Esophagus muscularis mucosa (tissue), 4 donors: ENCODE results near the gene PPDPF. TPM values are rescaled to one million over a fixed set of nuclear protein-coding genes. Genes with fewer than 3 reads are reported as not detected.
A peak's percentile ranks its signal among the peaks of the same experiment; 100 is the strongest.

Experiments used
- DNase-seq: peaks from one replicate; pipeline ENCODE4 v3.0.0-alpha.2; 2017; ENCODE audit errors: extremely low spot score
- H3K27ac ChIP-seq, 4 donors: fragments of 200-600 bp; sonication (generic); replicated peaks in 1 of 4; 1 replicate in 3 of 4; 2 replicates in 1 of 4; pipeline ENCODE4 v1.5.1; 2016 to 2019; ENCODE audit warnings: mild to moderate bottlenecking in 1 of 4
- H3K27me3 ChIP-seq, 4 donors: fragments of 200-600 bp; sonication (generic); one replicate each; pipeline versions ENCODE4 v1.5.1 to v1.6.0; 2016 to 2019
- H3K36me3 ChIP-seq, 4 donors: fragments of 200-600 bp; sonication (generic); one replicate each; pipeline ENCODE4 v1.5.1; 2016 to 2019
- H3K4me1 ChIP-seq, 4 donors: fragments of 200-600 bp; sonication (generic); one replicate each; pipeline ENCODE4 v1.5.1; 2016 to 2019
- H3K4me3 ChIP-seq, 4 donors: fragments of 200-600 bp; sonication (generic); 1 replicate in 2 of 4; 2 replicates in 2 of 4; pipeline ENCODE4 v1.5.1; 2016 to 2019; ENCODE audit warnings: mild to moderate bottlenecking in 4 of 4, moderate library complexity in 1 of 4
- H3K9me3 ChIP-seq, 4 donors: fragments of 200-600 bp; sonication (generic); 1 replicate in 3 of 4; 2 replicates in 1 of 4; pipeline ENCODE4 v1.5.1; 2016 to 2019
- CTCF ChIP-seq, 3 experiments: fragments of 200-600 bp in 2 of 3; fragments of 450-650 bp in 1 of 3; sonication (generic) in 2 of 3; IDR thresholded peaks; one replicate each; pipeline ENCODE4 v1.5.1; 2017 to 2019; ENCODE audit warnings: antibody characterized with exemption in 3 of 3, mild to moderate bottlenecking in 2 of 3, moderate library complexity in 1 of 3
- EP300 ChIP-seq: sonication (generic); formaldehyde crosslinking; IDR thresholded peaks from one replicate; pipeline ENCODE4 v1.6.1; 2017; ENCODE audit warnings: antibody characterized with exemption
- POLR2A ChIP-seq: fragments of 450-650 bp; IDR thresholded peaks from one replicate; pipeline ENCODE4 v1.6.1; 2017; ENCODE audit warnings: antibody characterized with exemption, moderate library complexity, mild to moderate bottlenecking, low read depth
- POLR2AphosphoS5 ChIP-seq, 2 donors: sonication (generic); formaldehyde crosslinking; IDR thresholded peaks; one replicate each; pipeline ENCODE4 v1.6.1; 2017; ENCODE audit warnings: antibody characterized with exemption in 2 of 2
- WGBS: methylation state at CpG from one replicate; pipeline ENCODE4 v1.1.5; 2018; 5-methylcytosine and 5-hydroxymethylcytosine counted together
- intact Hi-C: fragments of 100-400 bp; cut with DNase I; formaldehyde crosslinking; loops from one replicate; pipeline ENCODE4 v1.15.1; 2023
- total RNA-seq, 4 donors: library from RNA; depleted of rRNA; stranded (reverse); fragments of >200 nt; gene quantifications; one replicate each; pipeline versions ENCODE4 v1.1.0 to v1.2.1, GENCODE V29; 2016

Gene PPDPF
- total RNA-seq, 4 donors from 2014 or later, result 150 to 291 (median 270) TPM

GRCh38 chr20:63551068-63551467 lies 30.5 kb downstream of the PPDPF start:
- Histone ChIP-seq H3K27me3 (peaks cover 0 to 83% (median 26%) of the 10 kb centered on the region in 4 donors), H3K36me3 (no peaks in the 10 kb centered on the region)

GRCh38 chr20:63552481-63553249 lies 32.1 kb downstream of the PPDPF start:
- Histone ChIP-seq H3K27ac (no peak overlapping the region), H3K27me3 (peaks cover 0 to 67% (median 20%) of the 10 kb centered on the region in 4 donors)
- intact Hi-C loops, result no loop called here

More at GRCh38 chr20:63551068-63551467, 30.5 kb downstream of the PPDPF start:
- DNase-seq, result no peak
- TF ChIP-seq POLR2AphosphoS5 (IDR thresholded peaks at IDR 0.05), result no peak
- no peak for TF ChIP-seq POLR2A
- TF ChIP-seq CTCF (IDR thresholded peaks at IDR 0.05), result no peak
- no peak for TF ChIP-seq EP300
- Histone ChIP-seq H3K9me3 (no peaks in the 10 kb centered on the region), H3K27ac (no peak overlapping the region), H3K4me1 (peaks cover 12 to 28% (median 23%) of the 10 kb centered on the region in 4 donors), H3K4me3 (no peak overlapping the region)
- WGBS, result 56% methylated on average over 9 of the region's 9 CpGs
- intact Hi-C loops, result no loop called here

GRCh38 chr20:63553251-63553932 lies 32.8 kb downstream of the PPDPF start:
- DNase-seq, result peak; percentile 96
- no CpG with 5 or more reads among the region's 37 CpGs for WGBS
- Histone ChIP-seq H3K27ac (peak overlapping the region in 2 of 4 donors; percentile 34 to 39), H3K36me3 (peaks cover 0 to 11% (median 6%) of the 10 kb centered on the region in 4 donors), H3K27me3 (peaks cover 0 to 60% (median 15%) of the 10 kb centered on the region in 4 donors), H3K4me1 (peaks cover 12 to 26% (median 21%) of the 10 kb centered on the region in 4 donors), H3K4me3 (peak overlapping the region; percentile 57 to 71 (median 62)), H3K9me3 (no peaks in the 10 kb centered on the region)
- TF ChIP-seq CTCF (IDR thresholded peaks at IDR 0.05), result no peak
- TF ChIP-seq POLR2AphosphoS5 (IDR thresholded peaks at IDR 0.05), result peak in 1 of 2 donors; percentile 26
- intact Hi-C loops, result no loop called here

More at GRCh38 chr20:63552481-63553249, 32.1 kb downstream of the PPDPF start:
- 47% methylated on average over 14 of the region's 15 CpGs for WGBS
- Histone ChIP-seq H3K36me3 (peaks cover 0 to 4% (median 1%) of the 10 kb centered on the region in 4 donors), H3K4me3 (no peak overlapping the region), H3K9me3 (no peaks in the 10 kb centered on the region), H3K4me1 (peaks cover 12 to 26% (median 22%) of the 10 kb centered on the region in 4 donors)
- TF ChIP-seq POLR2AphosphoS5 (IDR thresholded peaks at IDR 0.05) (no peak), CTCF (IDR thresholded peaks at IDR 0.05) (no peak), POLR2A (no peak), EP300 (no peak)
- DNase-seq, result no peak

- Histone ChIP-seq H3K27ac (peak within 1 kb of the TSS in 2 of 4 donors; percentile 34 to 39), H3K36me3 (peaks cover 5 to 16% (median 11%) of the 10 kb centered on the region in 4 donors), H3K9me3 (no peaks in the 10 kb centered on the region), H3K27me3 (peaks cover 0 to 56% (median 13%) of the 10 kb centered on the region in 4 donors), H3K4me1 (peaks cover 12 to 26% (median 21%) of the 10 kb centered on the region in 4 donors), H3K4me3 (peak within 1 kb of the TSS; percentile 57 to 71 (median 62))
- DNase-seq, result no peak
- TF ChIP-seq CTCF (IDR thresholded peaks at IDR 0.05), result no peak
- TF ChIP-seq POLR2AphosphoS5 (IDR thresholded peaks at IDR 0.05), result no peak
- TF ChIP-seq EP300, result no peak
- no peak for TF ChIP-seq POLR2A
- WGBS, result no CpG with 5 or more reads among the region's 34 CpGs
- intact Hi-C loops, result no loop called here
Observed at GRCh38 chr20:63553933-63554290, 33.3 kb downstream of the PPDPF start, which contains the start of gene FNDC11. FNDC11 (plus strand) TSS chr20:63554159; CDS start chr20:63555664, 1,505 bp downstream.
